Osteoblast (primary cell): Measurements from ENCODE around the gene KRTAP19-7. TPM values are rescaled to one million over a fixed set of nuclear protein-coding genes. Genes with fewer than 3 reads are reported as not detected.

Experiments
- DNase-seq: peaks from one replicate; pipeline ENCODE4 v3.0.0; 2011; ENCODE audit warnings: low spot score, mixed read lengths; ENCODE audit not compliant: insufficient read length; ENCODE audit errors: missing footprints
- H2AFZ ChIP-seq: 2 replicates; pipeline ENCODE4 v1.6.0; 2011; ENCODE audit warnings: mild to moderate bottlenecking, low read length
- H3K27ac ChIP-seq: 2 replicates; pipeline ENCODE4 v1.5.1; 2011; ENCODE audit warnings: mild to moderate bottlenecking, low read depth, low read length, moderate library complexity
- H3K27me3 ChIP-seq: 2 replicates; pipeline ENCODE4 v1.6.0; 2012; ENCODE audit warnings: mild to moderate bottlenecking, control low read depth, inconsistent platforms, low read length, moderate library complexity; ENCODE audit not compliant: insufficient read depth
- H3K36me3 ChIP-seq: 2 replicates; pipeline ENCODE4 v1.5.1; 2011; ENCODE audit warnings: mild to moderate bottlenecking, low read length, control low read depth, moderate library complexity; ENCODE audit not compliant: insufficient read depth
- H3K4me1 ChIP-seq: 2 replicates; pipeline ENCODE4 v1.5.1; 2011; ENCODE audit warnings: mild to moderate bottlenecking, low read length, control low read depth, moderate library complexity; ENCODE audit not compliant: insufficient read depth
- H3K4me2 ChIP-seq: 2 replicates; pipeline ENCODE4 v1.6.0; 2011; ENCODE audit warnings: mild to moderate bottlenecking, low read length; ENCODE audit not compliant: insufficient read depth
- H3K4me3 ChIP-seq: fragments of 200-600 bp; sonication (generic); 3 replicates; pipeline ENCODE4 v1.5.1; 2012; ENCODE audit warnings: mild to moderate bottlenecking, low read length, inconsistent platforms; ENCODE audit not compliant: insufficient read depth
- H3K79me2 ChIP-seq: 2 replicates; pipeline ENCODE4 v1.6.0; 2012; ENCODE audit warnings: mild to moderate bottlenecking, low read length, control low read depth, inconsistent platforms; ENCODE audit not compliant: insufficient read depth
- H3K9me3 ChIP-seq: 2 replicates; pipeline ENCODE4 v1.5.1; 2011; ENCODE audit warnings: low read depth, low read length, control low read depth
- H4K20me1 ChIP-seq: 2 replicates; pipeline ENCODE4 v1.6.0; 2012; ENCODE audit warnings: mild to moderate bottlenecking, low read length, control low read depth; ENCODE audit not compliant: insufficient read depth
- total RNA-seq: library from RNA; depleted of rRNA; stranded (reverse); fragments of >200 nt; gene quantifications from 2 replicates; pipeline ENCODE4 v1.2.3, GENCODE V29; 2012
- TF ChIP-seq, protein P1 (sequence below): IDR thresholded peaks from 2 replicates; pipeline ENCODE4 v1.5.1; 2011; ENCODE audit warnings: mild to moderate bottlenecking, low read depth, low read length, moderate library complexity; ENCODE audit errors: extremely low read depth

The KRTAP19-7 gene
- total RNA-seq, 1 donor, result not detected

- Histone ChIP-seq H3K27ac (no peak overlapping the region), H3K4me3 (no peak overlapping the region), H3K9me3 (no peaks in the 10 kb centered on the region), H3K79me2 (no peaks in the 10 kb centered on the region), H3K27me3 (no peaks in the 10 kb centered on the region), H2AFZ (no peak overlapping the region), H3K4me2 (no peak overlapping the region), H4K20me1 (no peaks in the 10 kb centered on the region), H3K36me3 (no peaks in the 10 kb centered on the region), H3K4me1 (no peaks in the 10 kb centered on the region)
- no peak for DNase-seq
- TF ChIP-seq, protein P1, sequence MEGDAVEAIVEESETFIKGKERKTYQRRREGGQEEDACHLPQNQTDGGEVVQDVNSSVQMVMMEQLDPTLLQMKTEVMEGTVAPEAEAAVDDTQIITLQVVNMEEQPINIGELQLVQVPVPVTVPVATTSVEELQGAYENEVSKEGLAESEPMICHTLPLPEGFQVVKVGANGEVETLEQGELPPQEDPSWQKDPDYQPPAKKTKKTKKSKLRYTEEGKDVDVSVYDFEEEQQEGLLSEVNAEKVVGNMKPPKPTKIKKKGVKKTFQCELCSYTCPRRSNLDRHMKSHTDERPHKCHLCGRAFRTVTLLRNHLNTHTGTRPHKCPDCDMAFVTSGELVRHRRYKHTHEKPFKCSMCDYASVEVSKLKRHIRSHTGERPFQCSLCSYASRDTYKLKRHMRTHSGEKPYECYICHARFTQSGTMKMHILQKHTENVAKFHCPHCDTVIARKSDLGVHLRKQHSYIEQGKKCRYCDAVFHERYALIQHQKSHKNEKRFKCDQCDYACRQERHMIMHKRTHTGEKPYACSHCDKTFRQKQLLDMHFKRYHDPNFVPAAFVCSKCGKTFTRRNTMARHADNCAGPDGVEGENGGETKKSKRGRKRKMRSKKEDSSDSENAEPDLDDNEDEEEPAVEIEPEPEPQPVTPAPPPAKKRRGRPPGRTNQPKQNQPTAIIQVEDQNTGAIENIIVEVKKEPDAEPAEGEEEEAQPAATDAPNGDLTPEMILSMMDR, result no peak
Observed at GRCh38 chr21:30563072-30563471, 2.0 kb upstream of the KRTAP19-7 start.

GRCh38 chr21:30561957-30562356 lies 843 bp upstream of the KRTAP19-7 start:
- no peak for DNase-seq
- H3K4me1 ChIP-seq, result no peaks in the 10 kb centered on the region
- H3K27me3 ChIP-seq, result no peaks in the 10 kb centered on the region
- no peak overlapping the region for H2AFZ ChIP-seq
- no peaks in the 10 kb centered on the region for H3K9me3 ChIP-seq
- no peak overlapping the region for H3K4me2 ChIP-seq
- no peaks in the 10 kb centered on the region for H4K20me1 ChIP-seq
- H3K79me2 ChIP-seq, result no peaks in the 10 kb centered on the region
- no peak overlapping the region for H3K4me3 ChIP-seq
- H3K36me3 ChIP-seq, result no peaks in the 10 kb centered on the region
- no peak overlapping the region for H3K27ac ChIP-seq
- TF ChIP-seq, protein P1, result no peak

DNA sequence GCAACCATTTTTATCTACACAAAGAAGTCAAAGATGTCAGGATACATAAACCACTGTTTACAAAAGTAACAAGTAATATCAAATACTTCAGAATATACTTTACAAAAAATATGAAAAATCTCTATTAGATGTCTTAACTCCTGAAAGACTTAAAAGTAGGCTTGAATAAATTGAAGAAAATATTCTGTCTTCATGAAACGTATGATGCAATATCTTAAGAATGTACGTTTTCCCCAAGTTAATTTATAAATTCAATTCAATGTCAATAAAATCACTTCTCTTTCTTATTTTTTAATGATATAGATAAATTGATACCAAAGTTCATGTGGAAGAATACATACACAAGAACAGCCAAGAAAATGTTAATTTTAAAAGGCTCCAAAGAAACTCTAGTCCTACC lies 6.0 kb downstream of the KRTAP19-7 start:
- DNase-seq, result no peak
- Histone ChIP-seq H3K4me2 (no peak overlapping the region), H3K36me3 (no peaks in the 10 kb centered on the region), H3K4me3 (no peak overlapping the region), H4K20me1 (no peaks in the 10 kb centered on the region), H3K79me2 (no peaks in the 10 kb centered on the region), H3K27me3 (no peaks in the 10 kb centered on the region), H3K4me1 (no peaks in the 10 kb centered on the region), H3K27ac (no peak overlapping the region), H2AFZ (no peak overlapping the region), H3K9me3 (peaks cover 2% of the 10 kb centered on the region)
- TF ChIP-seq, protein P1, result no peak

- Histone ChIP-seq H3K4me1 (no peaks in the 10 kb centered on the region), H3K36me3 (no peaks in the 10 kb centered on the region), H3K27ac (no peak overlapping the region), H2AFZ (no peak overlapping the region), H3K4me3 (no peak overlapping the region), H3K4me2 (no peak overlapping the region), H3K27me3 (no peaks in the 10 kb centered on the region), H3K9me3 (peaks cover 2% of the 10 kb centered on the region), H3K79me2 (no peaks in the 10 kb centered on the region), H4K20me1 (no peaks in the 10 kb centered on the region)
- TF ChIP-seq, protein P1, result no peak
- DNase-seq, result no peak
Observed at GRCh38 chr21:30552782-30553181, 8.3 kb downstream of the KRTAP19-7 start.
